GM21381 (cell line): ENCODE data around the gene GALNT1.
A peak's percentile ranks its signal among the peaks of the same experiment; 100 is the strongest.

Source experiments
- ATAC-seq: cut with Tn5 transposase; IDR thresholded peaks from one replicate; pipeline ENCODE4 v1.9.1; 2021; ENCODE audit warnings: mild to moderate bottlenecking, moderate library complexity; ENCODE audit not compliant: unreplicated experiment

Gene GALNT1

DNA sequence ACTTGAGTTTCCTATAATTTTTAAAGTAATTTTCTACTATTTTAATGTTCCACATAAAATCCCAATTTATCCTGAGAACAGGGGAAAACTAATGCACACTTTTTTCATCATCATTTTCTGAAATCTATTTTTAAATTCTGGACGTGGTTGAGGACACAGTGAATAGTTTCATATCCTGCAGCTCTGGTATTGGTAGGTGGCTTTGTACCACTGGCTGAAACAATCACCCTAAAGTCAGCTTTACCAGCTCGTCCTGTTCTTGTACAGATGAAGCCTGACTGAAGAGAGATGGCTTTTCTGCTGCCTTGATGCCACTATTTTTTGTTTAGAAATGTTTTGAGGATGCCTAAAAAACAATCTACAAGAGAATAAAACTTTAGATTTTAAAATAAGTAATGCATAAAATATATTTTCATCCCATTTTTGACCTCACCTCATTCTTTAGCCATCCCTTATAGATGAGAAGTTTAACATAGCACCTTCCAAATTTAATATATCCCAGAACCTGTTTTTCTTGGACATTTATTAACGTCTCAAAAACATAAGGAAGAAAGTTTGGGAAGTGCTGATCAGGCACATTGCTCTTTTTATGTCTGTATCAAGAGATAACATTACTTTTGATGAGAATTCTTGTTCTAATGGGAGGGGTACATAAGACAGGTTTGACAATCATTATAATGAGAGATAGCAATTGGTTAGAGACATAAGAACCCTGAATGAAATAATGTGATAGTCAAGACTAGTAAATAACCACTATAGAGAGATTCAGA lies 80.9 kb downstream of the GALNT1 start:
- ATAC-seq, result no peak

DNA sequence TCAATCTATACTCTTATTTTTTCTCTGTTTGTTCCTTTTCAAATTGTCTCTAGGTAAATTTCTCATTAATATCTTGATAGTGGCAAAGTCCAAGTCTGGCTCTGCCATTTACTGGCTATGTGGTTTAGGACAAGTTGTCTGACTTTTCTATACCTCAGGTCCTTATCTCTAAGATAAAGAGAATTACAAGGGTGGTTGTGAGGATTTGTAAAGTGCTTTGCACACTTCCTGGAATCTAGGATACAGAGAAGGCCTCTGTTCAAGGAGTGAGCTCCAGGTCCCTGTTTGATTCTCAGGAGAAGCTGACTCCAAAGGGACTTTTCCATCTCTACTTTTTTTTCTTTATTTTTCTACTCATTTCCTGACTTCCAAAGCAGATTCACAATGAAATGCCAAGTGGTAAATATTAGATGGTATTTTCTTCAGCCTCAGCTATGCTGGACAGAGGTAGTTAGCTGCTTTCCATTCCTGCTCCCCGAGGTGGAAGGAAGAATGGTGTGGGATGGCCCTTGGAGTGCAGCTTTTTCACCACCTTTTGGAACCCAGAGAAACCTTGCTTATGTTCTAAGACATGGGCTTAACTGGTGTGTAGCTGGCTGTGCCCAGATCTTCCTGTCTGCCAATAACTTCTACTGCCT lies 90.5 kb downstream of the GALNT1 start:
- no peak for ATAC-seq

- ATAC-seq, result no peak
Observed at GRCh38 chr18:35672897-35673296, 91.4 kb downstream of the GALNT1 start.

DNA sequence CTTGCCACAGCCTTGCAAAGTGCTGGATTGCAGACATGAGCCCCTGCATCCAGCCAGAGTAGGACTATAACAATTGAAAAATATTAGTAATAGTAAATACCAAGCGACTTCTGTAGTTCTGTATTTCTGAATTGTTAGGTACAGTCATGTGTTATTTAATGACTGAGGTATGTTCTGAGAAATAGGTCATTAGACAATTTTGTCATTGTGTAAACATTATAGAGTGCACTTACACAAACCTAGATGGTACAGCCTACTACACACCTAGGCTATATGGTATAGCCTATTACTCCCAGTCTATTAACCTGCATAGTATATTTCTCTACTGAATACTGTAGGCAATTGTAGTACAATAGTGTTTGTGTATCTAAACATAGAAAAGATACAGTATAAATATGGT lies 92.1 kb downstream of the GALNT1 start:
- ATAC-seq, result no peak

GRCh38 chr18:35680139-35680551 lies 98.6 kb downstream of the GALNT1 start:
- ATAC-seq, result no peak

- ATAC-seq, result no peak
Observed at GRCh38 chr18:35682281-35682867, 100.8 kb downstream of the GALNT1 start.

DNA sequence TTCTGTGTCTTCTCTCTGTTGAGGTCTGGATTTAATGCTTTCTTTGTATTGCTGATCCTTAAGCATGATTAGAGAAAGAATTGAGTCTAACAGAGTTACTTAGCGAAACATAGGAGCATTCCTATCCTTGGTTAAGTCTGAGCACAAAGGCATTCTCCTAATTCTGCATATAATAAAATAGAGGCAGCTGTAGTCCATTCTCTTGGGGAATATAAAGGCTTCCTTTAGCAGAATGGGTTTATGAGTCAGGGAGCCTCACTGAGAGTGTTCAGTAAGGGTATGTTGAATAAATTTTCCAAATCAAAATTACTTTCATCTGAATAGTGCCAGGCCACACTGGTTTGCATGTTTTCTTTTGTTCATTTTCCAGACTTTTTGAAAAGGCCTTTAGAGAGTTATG lies 101.5 kb downstream of the GALNT1 start:
- no peak for ATAC-seq

GRCh38 chr18:35688757-35689156 lies 107.2 kb downstream of the GALNT1 start:
- peak; percentile 85 for ATAC-seq

- ATAC-seq, result no peak
Observed at GRCh38 chr18:35689728-35690127, 108.2 kb downstream of the GALNT1 start.

DNA sequence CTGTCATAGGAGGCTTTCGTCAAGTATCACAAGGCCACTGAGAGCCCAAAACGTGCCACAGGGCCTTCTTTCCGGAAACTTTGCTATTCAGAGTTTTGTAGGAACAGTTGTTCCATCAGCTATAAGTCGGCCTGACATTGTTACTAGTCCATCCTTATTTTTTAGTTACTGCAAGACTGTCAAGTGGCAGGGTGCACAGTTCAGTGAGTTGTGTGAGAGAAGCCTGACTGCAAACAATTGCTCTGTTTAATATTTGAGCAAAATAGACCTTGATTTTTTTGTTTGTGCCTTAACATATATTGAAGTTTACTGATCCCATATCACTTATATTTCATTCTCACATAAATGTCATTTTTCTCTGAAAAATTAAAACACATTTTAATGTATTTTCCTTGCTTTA lies 110.1 kb downstream of the GALNT1 start:
- ATAC-seq, result no peak

- ATAC-seq, result no peak
Observed at GRCh38 chr18:35692866-35693265, 111.3 kb downstream of the GALNT1 start.

- no peak for ATAC-seq
Observed at GRCh38 chr18:35693829-35694228, 112.3 kb downstream of the GALNT1 start.

DNA sequence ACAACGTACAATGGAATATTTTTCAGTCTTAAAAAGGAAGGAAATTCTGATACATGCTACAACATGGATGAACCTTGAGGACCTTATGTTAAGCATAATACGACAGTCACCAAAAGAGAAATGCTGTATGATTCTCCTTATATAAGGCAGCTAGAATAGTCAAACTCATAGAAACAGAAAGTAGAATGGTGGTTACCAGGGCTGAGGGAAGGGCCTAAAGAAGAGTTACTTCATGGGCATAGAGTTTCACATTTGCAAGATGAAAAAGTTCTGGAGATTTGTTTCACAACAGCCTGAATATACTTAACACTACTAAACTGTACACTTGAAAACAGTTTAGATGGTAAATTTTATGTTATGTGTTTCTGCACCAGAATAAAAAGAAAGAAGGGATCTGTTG lies 113.3 kb downstream of the GALNT1 start:
- peak; percentile 74 for ATAC-seq

DNA sequence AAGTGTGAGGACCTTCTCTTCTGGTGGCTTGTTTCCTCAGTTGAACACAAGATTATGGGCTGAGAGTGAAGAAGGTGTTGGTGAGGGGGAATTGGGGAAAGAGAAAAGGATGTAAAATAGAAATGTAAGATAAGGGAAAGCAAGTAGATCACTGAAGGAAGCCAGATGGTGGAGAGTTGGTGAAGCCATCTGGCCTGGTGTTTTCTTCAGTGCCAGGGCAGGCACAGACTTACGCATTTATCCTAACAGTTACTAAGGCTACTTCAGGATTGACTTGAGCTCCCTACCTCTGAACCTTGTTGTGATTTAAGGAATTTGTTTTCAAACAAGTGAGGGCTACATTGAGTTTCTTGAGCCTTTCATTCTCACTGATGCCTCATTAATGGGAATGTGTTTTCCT lies 113.8 kb downstream of the GALNT1 start:
- ATAC-seq, result no peak

DNA sequence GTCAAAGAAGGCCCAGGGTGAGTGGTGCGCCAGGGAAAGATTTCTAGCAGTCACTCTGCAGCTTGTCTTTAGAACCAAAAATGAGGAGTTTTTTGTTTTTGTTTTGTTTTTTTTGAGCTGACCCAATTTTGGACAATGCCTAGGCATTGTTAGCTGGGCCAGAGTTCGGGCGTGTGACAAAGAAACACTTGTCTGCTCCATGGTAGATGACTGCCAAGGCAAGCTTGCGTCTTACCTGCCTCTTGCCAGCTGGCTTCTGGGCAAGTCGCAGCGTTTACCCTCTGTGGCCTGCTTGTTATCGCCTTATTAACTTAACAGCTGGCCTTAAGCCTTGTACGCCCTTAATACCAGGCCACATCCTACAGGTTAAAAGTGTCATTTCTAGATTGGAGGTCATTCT lies 114.3 kb downstream of the GALNT1 start:
- ATAC-seq, result no peak

DNA sequence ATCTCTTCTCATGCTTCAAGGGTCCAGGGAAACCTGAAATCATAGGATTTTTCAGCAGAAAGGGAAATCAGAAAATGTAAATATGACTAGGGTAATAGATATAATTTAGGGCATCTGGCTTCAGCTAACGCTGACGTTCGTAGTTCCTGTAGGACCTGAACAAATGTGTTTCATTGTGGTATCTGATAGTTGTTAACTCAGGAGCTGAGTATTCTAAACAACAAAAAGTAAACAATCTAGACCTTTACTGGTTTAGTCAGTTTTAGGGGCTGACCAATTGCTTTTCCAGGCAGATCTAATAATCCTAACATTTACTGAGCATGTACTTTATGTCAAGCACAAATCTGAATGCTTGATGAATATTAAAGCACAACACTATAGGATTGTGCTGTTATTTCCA lies 114.8 kb downstream of the GALNT1 start:
- no peak for ATAC-seq

- no peak for ATAC-seq
Observed at GRCh38 chr18:35697869-35698268, 116.3 kb downstream of the GALNT1 start.

GRCh38 chr18:35703043-35703688 lies 121.6 kb downstream of the GALNT1 start:
- ATAC-seq, result no peak

DNA sequence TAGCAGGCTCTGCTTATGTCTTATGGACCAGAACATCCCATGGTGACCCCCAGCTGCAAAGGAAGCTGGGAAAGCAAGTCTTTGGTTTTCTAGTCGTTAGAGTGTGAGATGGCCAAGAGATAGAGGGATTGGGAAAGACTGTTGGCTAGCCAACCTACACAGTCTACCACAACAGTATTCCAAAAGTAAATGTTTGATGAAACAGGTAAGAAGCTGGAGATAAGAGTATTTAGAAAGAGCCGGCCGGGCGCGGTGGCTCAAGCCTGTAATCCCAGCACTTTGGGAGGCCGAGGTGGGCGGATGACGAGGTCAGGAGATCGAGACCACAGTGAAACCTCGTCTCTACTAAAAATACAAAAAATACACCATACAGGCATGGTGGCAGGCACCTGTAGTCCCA lies 124.4 kb downstream of the GALNT1 start:
- no peak for ATAC-seq

DNA sequence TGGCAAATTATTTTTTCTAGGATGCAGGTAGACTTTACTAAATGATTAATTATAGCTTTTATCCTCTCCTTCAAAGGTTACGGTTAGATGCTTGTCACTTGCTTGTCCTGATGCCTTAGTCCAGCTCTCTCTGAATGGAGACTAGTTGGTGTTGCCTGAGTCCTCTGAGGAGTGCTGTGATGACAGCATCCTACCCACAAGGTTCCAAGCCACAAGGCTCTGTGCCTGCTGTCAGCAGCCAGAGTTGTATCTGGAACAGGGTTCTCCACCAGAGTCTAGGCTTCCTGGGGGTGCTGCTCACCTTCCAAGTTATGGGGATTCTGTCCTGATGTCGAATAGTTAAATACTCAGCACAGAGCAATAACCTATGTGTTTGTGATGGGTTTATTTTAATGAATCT lies 125.7 kb downstream of the GALNT1 start:
- no peak for ATAC-seq

DNA sequence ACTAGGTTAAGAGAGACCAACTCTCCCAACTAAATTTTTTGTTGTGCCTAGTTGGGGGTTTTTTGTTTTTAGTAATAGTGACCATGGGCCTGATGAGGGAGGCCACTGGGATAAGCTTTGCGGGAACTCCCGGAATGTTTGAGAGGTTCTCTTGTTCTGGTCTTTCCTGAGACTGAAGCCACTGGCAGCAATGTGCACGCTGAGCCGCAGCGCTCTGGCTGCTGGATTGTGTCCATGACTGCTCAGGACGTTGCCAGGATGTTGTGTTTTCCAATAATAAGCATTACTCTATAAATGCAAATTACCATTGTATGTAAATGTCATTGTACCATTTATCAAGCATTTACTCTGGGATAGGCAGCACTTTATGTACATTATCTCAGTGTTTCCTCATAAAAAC lies 126.1 kb downstream of the GALNT1 start:
- no peak for ATAC-seq

DNA sequence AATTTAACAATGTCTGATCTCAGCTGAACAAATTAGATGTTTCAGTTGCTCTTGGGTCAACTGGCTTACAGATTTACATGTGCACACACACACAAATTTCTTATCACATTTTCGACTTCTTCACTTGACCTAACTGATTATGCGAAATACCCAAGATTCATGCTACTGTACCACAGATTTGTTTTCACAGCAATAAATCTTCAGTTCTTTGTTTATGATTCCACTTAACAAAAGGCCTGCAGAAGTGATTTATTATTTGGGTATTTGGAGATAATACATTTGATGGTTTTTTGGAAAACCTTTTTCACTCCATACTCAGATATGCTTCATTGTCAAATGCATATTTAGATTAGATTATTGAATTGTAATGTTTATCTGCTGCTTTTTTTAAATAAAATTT lies 129.0 kb downstream of the GALNT1 start:
- no peak for ATAC-seq
